ENCODE measurements around the gene LMTK3.

Gene LMTK3

GRCh38 chr19:48473161-48473966 lies 38.3 kb downstream of the LMTK3 start:
- no peak for DNase-seq (ENCODE audit: low read depth in 2 of 2)

GRCh38 chr19:48471836-48472235 lies 39.8 kb downstream of the LMTK3 start:
- DNase-seq (ENCODE audit: low read depth in 2 of 2): no peak

- DNase-seq (ENCODE audit: low read depth in 2 of 2): no peak
These were observed 40.8 kb downstream of the LMTK3 start for GRCh38 chr19:48470856-48471255.

GRCh38 chr19:48469934-48470680 lies 41.5 kb downstream of the LMTK3 start:
- no peak for DNase-seq (ENCODE audit: low read depth in 2 of 2)

- peak; percentile 69 to 71 for DNase-seq (ENCODE audit: low read depth in 2 of 2)
These were observed 42.2 kb downstream of the LMTK3 start, which contains the start of gene CYTH2 for GRCh38 chr19:48469289-48469881. Gene CYTH2 (plus strand): TSS chr19:48469369. CDS start chr19:48469508, 139 bp downstream.

- peak; percentile 97 to 99 for DNase-seq (ENCODE audit: low read depth in 2 of 2)
These were observed 42.8 kb downstream of the LMTK3 start for GRCh38 chr19:48468772-48469288.

- no peak for DNase-seq (ENCODE audit: low read depth in 2 of 2)
These were observed 44.9 kb downstream of the LMTK3 start for GRCh38 chr19:48466561-48467325.

- DNase-seq (ENCODE audit: low read depth in 2 of 2): no peak
These were observed 46.4 kb downstream of the LMTK3 start for GRCh38 chr19:48465215-48465614.

GRCh38 chr19:48461982-48462655 lies 49.5 kb downstream of the LMTK3 start:
- no peak for DNase-seq (ENCODE audit: low read depth in 2 of 2)

- DNase-seq (ENCODE audit: low read depth in 2 of 2): no peak
These were observed 50.0 kb downstream of the LMTK3 start for GRCh38 chr19:48461651-48461981.

GRCh38 chr19:48458016-48458415 lies 53.6 kb downstream of the LMTK3 start:
- DNase-seq (ENCODE audit: low read depth in 2 of 2): no peak

GRCh38 chr19:48456864-48457263 lies 54.8 kb downstream of the LMTK3 start:
- no peak for DNase-seq (ENCODE audit: low read depth in 2 of 2)

- no peak for DNase-seq (ENCODE audit: low read depth in 2 of 2)
These were observed 55.6 kb downstream of the LMTK3 start for GRCh38 chr19:48455908-48456562.

- DNase-seq (ENCODE audit: low read depth in 2 of 2): no peak
These were observed 56.3 kb downstream of the LMTK3 start, which contains the start of gene KCNJ14 for GRCh38 chr19:48455171-48455907. Gene KCNJ14 (plus strand): TSS chr19:48455574. CDS start chr19:48461725, 6,151 bp downstream.

- DNase-seq (ENCODE audit: low read depth in 2 of 2): no peak
These were observed 57.4 kb downstream of the LMTK3 start for GRCh38 chr19:48454150-48454730.

GRCh38 chr19:48452289-48453190 lies 59.1 kb downstream of the LMTK3 start:
- DNase-seq (ENCODE audit: low read depth in 2 of 2): no peak

GRCh38 chr19:48451624-48452023 lies 60.0 kb downstream of the LMTK3 start:
- no peak for DNase-seq (ENCODE audit: low read depth in 2 of 2)

GRCh38 chr19:48450863-48451262 lies 60.8 kb downstream of the LMTK3 start:
- no peak for DNase-seq (ENCODE audit: low read depth in 2 of 2)
